GM12873 (cell line): ENCODE measurements around the gene PLAA.
A peak's percentile ranks its signal among the peaks of the same experiment; 100 is the strongest.

Experiments used
- TF ChIP-seq, protein P1 (sequence below): IDR thresholded peaks from 2 replicates; pipeline ENCODE4 v1.5.1; 2012; ENCODE audit warnings: low read depth, mild to moderate bottlenecking, moderate library complexity, low read length, control low read depth; ENCODE audit not compliant: insufficient read depth; ENCODE audit errors: missing control alignments

Gene PLAA

DNA sequence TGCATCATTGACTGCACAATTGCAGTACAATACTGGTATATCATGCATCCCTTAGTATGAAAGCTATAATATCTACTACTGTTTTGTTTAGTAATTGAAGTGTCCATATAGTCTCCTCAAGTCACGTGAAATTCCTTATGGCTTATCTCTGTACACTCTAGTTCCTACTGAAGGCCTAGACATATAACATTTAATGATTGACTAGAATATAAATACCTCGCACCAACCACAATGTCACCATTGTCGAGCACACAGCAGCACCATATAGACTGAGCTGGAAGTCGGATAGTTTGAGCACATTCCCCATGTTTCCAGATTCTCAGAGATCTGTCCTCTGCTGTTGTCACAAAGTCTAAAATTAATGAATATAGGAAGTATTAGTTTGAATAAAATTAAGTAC is 21.4 kb downstream of the PLAA start:
- TF ChIP-seq, protein P1, sequence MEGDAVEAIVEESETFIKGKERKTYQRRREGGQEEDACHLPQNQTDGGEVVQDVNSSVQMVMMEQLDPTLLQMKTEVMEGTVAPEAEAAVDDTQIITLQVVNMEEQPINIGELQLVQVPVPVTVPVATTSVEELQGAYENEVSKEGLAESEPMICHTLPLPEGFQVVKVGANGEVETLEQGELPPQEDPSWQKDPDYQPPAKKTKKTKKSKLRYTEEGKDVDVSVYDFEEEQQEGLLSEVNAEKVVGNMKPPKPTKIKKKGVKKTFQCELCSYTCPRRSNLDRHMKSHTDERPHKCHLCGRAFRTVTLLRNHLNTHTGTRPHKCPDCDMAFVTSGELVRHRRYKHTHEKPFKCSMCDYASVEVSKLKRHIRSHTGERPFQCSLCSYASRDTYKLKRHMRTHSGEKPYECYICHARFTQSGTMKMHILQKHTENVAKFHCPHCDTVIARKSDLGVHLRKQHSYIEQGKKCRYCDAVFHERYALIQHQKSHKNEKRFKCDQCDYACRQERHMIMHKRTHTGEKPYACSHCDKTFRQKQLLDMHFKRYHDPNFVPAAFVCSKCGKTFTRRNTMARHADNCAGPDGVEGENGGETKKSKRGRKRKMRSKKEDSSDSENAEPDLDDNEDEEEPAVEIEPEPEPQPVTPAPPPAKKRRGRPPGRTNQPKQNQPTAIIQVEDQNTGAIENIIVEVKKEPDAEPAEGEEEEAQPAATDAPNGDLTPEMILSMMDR, result no peak

GRCh38 chr9:26919698-26920097 is 27.3 kb downstream of the PLAA start:
- TF ChIP-seq, protein P1, result no peak

DNA sequence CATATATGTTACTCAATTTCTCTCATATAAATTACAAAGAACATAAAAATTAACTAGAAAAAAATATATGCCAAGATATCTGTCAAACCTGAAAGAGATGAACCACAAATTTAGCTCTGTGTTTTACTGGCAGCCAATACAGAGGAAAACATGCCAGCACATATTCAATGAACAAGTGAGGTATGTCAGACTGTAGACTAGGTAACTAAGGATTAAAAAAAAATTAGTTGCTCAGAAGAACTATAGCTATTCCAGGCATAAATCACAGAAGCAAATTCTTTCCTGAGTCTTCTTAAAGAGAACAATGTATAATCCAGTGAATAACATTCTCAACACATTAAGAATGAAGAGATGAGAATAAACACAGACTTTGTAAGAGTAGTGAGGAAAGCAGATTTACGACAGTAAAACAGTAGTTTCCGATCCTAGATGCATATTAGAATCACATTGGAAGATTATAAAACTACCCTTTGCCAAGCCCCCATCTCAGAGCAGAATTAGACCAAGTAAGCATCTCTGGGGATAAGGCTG is 33.8 kb downstream of the PLAA start:
- TF ChIP-seq, protein P1, result no peak

DNA sequence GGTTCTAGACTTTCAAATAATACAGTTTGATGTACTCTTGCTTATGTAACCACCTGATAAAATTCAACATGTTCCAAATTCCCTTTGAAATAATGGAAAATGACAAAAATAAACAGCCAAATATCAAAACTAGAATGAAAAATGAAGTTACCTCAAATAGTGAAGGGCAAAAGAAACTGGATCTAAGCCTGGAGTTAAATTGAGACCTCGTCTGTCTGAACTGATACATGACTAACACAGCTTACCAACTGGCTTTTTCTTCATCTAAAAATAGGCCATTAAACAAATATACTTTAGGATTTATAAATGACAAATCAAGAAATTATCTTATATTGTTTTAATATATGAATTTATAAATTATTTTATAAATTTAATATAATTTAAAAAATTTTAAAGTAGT is 42.4 kb downstream of the PLAA start:
- TF ChIP-seq, protein P1, result no peak

DNA sequence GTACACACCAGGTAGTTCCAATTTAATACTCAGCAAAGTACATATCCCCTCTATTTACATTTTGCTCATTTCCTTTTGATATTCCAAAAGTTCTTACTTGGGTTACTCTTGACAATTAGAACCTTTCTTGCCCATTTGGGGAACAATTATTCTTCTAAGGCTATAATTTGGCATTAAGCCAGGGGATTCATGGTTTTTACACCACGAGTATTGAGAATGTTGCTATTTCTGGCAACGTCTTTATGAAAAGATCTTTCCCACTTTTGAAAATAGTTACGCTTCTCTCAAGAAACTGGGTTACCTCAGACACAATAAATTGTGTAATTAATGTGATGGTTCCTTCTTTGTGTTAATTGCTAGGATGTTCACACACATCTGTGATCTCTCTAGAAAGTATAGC is 43.0 kb downstream of the PLAA start:
- TF ChIP-seq, protein P1, result no peak

DNA sequence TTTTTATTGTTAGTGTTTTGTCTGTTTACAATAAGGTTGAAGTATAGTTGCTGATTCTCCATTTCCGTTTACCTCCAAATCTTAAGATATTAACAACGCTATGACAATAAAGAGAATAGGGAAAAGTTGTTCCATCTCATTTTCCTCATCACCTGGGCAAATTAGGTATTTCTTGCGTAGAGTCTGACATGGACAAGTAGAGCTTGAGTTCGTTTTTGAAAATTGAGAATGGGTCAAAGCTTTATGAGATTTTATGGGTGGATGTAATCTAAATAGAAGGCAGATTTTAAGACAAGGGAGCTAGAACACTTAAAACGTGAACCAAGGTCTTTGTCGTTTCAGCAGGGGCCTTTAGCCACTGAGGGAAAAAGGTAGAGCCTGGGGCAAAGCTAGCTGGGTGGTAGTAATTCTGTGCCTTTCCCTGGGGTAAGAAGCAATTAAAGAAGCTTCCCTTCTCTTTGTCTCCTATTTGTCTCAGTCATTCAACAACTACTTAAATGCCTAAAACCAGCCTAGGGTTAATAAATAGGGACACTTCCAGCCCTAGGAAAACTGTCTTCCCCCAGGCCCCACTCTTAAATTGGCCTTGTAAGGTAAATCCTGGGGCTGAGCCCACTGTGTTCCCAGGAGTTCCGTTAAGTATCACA is 53.9 kb downstream of the PLAA start:
- TF ChIP-seq, protein P1, result no peak

DNA sequence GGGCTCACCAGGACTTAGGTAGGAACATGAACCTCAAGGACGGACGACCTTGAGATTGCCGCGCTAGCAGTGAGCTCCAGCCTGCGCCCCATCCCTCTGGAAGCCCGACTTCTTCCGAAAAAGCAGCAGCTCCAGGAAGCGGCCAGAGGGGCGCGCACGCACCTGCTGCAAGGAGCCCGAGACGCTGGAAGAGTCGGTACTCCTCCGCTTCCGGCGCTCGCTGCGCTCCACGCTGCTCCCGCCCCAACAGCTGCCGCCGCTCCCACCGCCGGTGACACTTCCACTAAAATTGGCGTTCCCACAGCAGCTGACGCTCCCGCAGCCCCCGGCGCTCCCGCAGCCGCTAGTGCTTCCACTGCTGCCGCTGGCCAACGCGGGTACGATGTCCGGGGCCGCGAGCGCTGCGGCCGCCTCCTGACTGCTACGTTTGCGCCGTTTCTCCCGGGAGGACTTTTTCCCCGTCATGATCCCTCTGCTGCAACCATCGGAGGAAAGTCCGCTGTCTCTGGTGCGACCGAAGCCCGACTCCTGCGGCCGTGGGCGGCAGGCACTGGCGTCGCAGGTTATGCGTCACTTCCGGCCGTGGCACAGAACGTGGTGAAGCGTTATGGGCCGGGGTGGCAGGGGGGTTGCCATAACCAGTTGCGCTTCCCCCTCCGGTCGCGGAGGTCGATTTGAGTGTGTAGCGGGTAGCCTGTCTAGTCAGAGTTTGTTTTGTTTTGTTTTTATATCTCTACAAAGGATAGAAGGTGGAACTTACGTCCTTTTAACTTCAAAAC is 54.6 kb downstream of the PLAA start, which contains the start of gene CAAP1:
Gene CAAP1 (minus strand): TSS at position 552 of the 779 bp plus-strand sequence. CDS start 87 bp downstream, at position 465.
- TF ChIP-seq, protein P1, result peak; percentile 49
